HCT116 (cell line): ENCODE results near the gene DNAAF1. TPM values are rescaled to one million over a fixed set of nuclear protein-coding genes. Genes with fewer than 3 reads are reported as not detected.
"Not testable (repeated sequence)": the region's sequence is repeated elsewhere in the genome, so short reads cannot be mapped to it uniquely, and the experiment has no call there.

ENCODE experiments used
- ATAC-seq: fragments of 200-7000 bp; cut with Tn5 transposase; 2 replicates; pipeline ENCODE4 v1.9.1; 2020; ENCODE audit warnings: mild to moderate bottlenecking, moderate library complexity
- BruUV-seq: library from RNA; stranded (reverse); fragments of 400-500 nt; replicated peaks from 2 replicates; lab custom pipeline; 2021; lab: Mats Ljungman, UMichigan
- CTCF ChIA-PET: fragments of 300-600 bp; sonication (Branson Sonifier 250); formaldehyde crosslinking; loops from one replicate; lab custom pipeline; 2021; ENCODE audit warnings: antibody characterized with exemption; lab: Charles Lee
- POLR2A ChIA-PET: fragments of 300-600, 350-600 bp; sonication (Branson Sonifier 250); formaldehyde crosslinking; loops from one replicate; lab custom pipeline; 2021; ENCODE audit warnings: antibody characterized with exemption; lab: Charles Lee
- RAD21 ChIA-PET, 2 experiments: fragments of 300-600 bp; sonication (Branson Sonifier 250); formaldehyde crosslinking; loops; one replicate each; lab custom pipeline; 2023; ENCODE audit warnings: low total read pairs in 2 of 2; ENCODE audit not compliant: uncharacterized antibody in 2 of 2, unreplicated experiment in 2 of 2, low non-redundant PET in 1 of 2; lab: Charles Lee
- DNase-seq: peaks from one replicate; pipeline ENCODE4 v3.0.0-alpha.2; 2010; ENCODE audit warnings: low read depth, low spot score
- H2AFZ ChIP-seq: fragments of 200-600 bp; shearing (Covaris generic), sonication (generic); 2 replicates; pipeline ENCODE4 v1.6.1; 2017; ENCODE audit warnings: low read depth, mixed run types, mixed read lengths, antibody characterized with exemption, low read length; ENCODE audit not compliant: poor library complexity, severe bottlenecking
- H3K27ac ChIP-seq: 2 replicates; pipeline ENCODE4 v1.5.1; 2012; ENCODE audit warnings: low read depth, low read length
- H3K27me3 ChIP-seq: fragments of 200-600 bp; sonication (generic); 2 replicates; pipeline ENCODE4 v1.6.1; 2016; ENCODE audit warnings: mixed run types, low read length, mixed read lengths; ENCODE audit not compliant: insufficient read depth
- H3K36me3 ChIP-seq, 2 experiments: fragments of 200-500 bp in 1 of 2; fragments of 200-600 bp in 1 of 2; sonication (Bioruptor generic) in 1 of 2; sonication (generic) in 1 of 2; 2 replicates each; pipeline versions ENCODE4 v1.5.1 to v1.6.1; 2014 to 2016; ENCODE audit warnings: low read length in 2 of 2, inconsistent platforms in 1 of 2, mixed read lengths in 1 of 2, mixed run types in 1 of 2; ENCODE audit not compliant: insufficient read depth in 2 of 2, control insufficient read depth in 1 of 2
- H3K4me1 ChIP-seq, 2 experiments: fragments of 200-600 bp in 1 of 2; sonication (generic) in 1 of 2; 2 replicates each; pipeline versions ENCODE4 v1.5.1 to v1.6.1; 2012 to 2017; ENCODE audit warnings: low read length in 2 of 2, inconsistent platforms in 1 of 2, mild to moderate bottlenecking in 1 of 2, mixed read lengths in 1 of 2, mixed run types in 1 of 2, moderate library complexity in 1 of 2; ENCODE audit not compliant: insufficient read depth in 2 of 2, control insufficient read depth in 1 of 2
- H3K4me2 ChIP-seq: fragments of 200-600 bp; sonication (generic); 2 replicates; pipeline ENCODE4 v1.6.1; 2017; ENCODE audit warnings: mixed run types, low read length, mixed read lengths
- H3K4me3 ChIP-seq, 2 experiments: fragments of 200-600 bp in 1 of 2; sonication (generic) in 1 of 2; replicated peaks in 1 of 2; 2 replicates each; pipeline ENCODE4 v1.5.1; 2011 to 2016; ENCODE audit warnings: low read length in 2 of 2, control low read depth in 1 of 2, low read depth in 1 of 2, mild to moderate bottlenecking in 1 of 2, mixed read lengths in 1 of 2, mixed run types in 1 of 2
- H3K79me2 ChIP-seq: fragments of 200-600 bp; sonication (generic); 2 replicates; pipeline ENCODE4 v1.6.1; 2017; ENCODE audit warnings: mild to moderate bottlenecking, mixed run types, low read length, moderate library complexity, mixed read lengths; ENCODE audit not compliant: insufficient read depth
- H3K9ac ChIP-seq: fragments of 200-600 bp; sonication (generic); 2 replicates; pipeline ENCODE4 v1.6.1; 2016; ENCODE audit warnings: low read length, mixed read lengths
- H3K9me2 ChIP-seq: fragments of 200-600 bp; sonication (generic), shearing (Covaris generic); 2 replicates; pipeline ENCODE4 v1.6.1; 2017; ENCODE audit warnings: mixed run types, mild to moderate bottlenecking, moderate library complexity; ENCODE audit not compliant: insufficient read depth
- H3K9me3 ChIP-seq, 2 experiments: fragments of 200-500 bp in 1 of 2; fragments of 200-600 bp in 1 of 2; sonication (Bioruptor generic) in 1 of 2; sonication (generic) in 1 of 2; 2 replicates each; pipeline ENCODE4 v1.6.1; 2014 to 2017; ENCODE audit warnings: low read length in 2 of 2, mixed read lengths in 2 of 2, inconsistent platforms in 1 of 2, low read depth in 1 of 2, mild to moderate bottlenecking in 1 of 2, mixed run types in 1 of 2, moderate library complexity in 1 of 2; ENCODE audit not compliant: control insufficient read depth in 1 of 2, insufficient read depth in 1 of 2
- H4K20me1 ChIP-seq: fragments of 200-600 bp; sonication (generic), shearing (Covaris generic); 2 replicates; pipeline ENCODE4 v1.6.1; 2017; ENCODE audit warnings: mixed run types, mild to moderate bottlenecking, moderate library complexity; ENCODE audit not compliant: insufficient read depth
- EGR1 ChIP-seq: IDR thresholded peaks from 2 replicates; pipeline ENCODE4 v1.6.1; 2012; ENCODE audit warnings: low read depth
- EZH2phosphoT487 ChIP-seq: fragments of 200-600 bp; IDR thresholded peaks from 2 replicates; pipeline ENCODE4 v1.6.1; 2018; ENCODE audit warnings: antibody characterized with exemption, borderline replicate concordance
- POLR2AphosphoS5 ChIP-seq: IDR thresholded peaks from 2 replicates; pipeline ENCODE4 v1.6.1; 2011; ENCODE audit warnings: mild to moderate bottlenecking, low read depth, low read length, moderate library complexity
- TCF7L2 ChIP-seq: IDR thresholded peaks from 2 replicates; pipeline ENCODE4 v1.7.0; 2011; ENCODE audit warnings: borderline replicate concordance, inconsistent platforms; ENCODE audit not compliant: insufficient read depth, insufficient read length; ENCODE audit errors: extremely low read depth
- intact Hi-C: fragments of 100-400 bp; cut with micrococcal nuclease; formaldehyde crosslinking; loops from 2 replicates; pipeline ENCODE4 v1.10.0; 2022
- total RNA-seq: library from RNA; stranded (reverse); gene quantifications from one replicate; pipeline ENCODE4 v1.2.1, GENCODE V29; 2021; ENCODE audit not compliant: unreplicated experiment
- TF ChIP-seq, protein P1 (sequence below), 3 experiments: fragments of 200-600 bp in 1 of 3; sonication (generic) in 1 of 3; IDR thresholded peaks in 2 of 3; conservative IDR thresholded peaks in 1 of 3; 2 replicates each; pipeline ENCODE4 v1.5.1; 2012 to 2017; ENCODE audit warnings: low read depth in 2 of 3, low read length in 2 of 3, antibody characterized with exemption in 1 of 3, borderline replicate concordance in 1 of 3, control low read depth in 1 of 3, mild to moderate bottlenecking in 1 of 3, mixed read lengths in 1 of 3, mixed run types in 1 of 3, moderate library complexity in 1 of 3; ENCODE audit not compliant: insufficient read depth in 1 of 3

DNAAF1 gene
- total RNA-seq, 1 experiment from 2014 or later, result 0.30 TPM

DNA sequence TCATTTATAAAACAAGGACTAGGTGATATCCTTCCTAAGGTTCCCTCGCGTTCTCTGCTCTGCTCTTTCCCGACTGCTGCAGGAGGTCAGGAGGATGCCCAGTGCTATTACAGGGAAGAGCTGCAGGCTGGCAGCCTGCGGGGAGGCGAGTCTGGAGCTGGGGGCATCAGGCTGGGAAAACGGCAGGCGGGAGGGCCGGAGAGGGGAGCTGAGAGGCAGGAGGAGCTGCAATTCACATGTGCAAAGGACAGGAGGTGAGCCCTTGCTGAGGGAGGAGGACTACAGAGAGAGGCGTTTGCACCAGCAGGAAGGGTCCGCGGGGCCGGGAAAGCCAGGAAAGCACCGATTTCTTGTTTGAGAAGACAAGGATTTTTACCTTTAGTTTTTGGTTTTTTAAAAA is 54.0 kb downstream of the DNAAF1 start:
- Histone ChIP-seq H3K79me2 (no peaks in the 10 kb centered on the region), H3K27me3 (no peaks in the 10 kb centered on the region), H4K20me1 (no peaks in the 10 kb centered on the region), H3K36me3 (no peaks in the 10 kb centered on the region), H3K9me2 (no peaks in the 10 kb centered on the region), H3K9ac (no peak overlapping the region), H3K27ac (no peak overlapping the region), H3K4me2 (no peak overlapping the region), H3K4me3 (no peak overlapping the region), H3K4me1 (peaks cover 0 to 7% of the 10 kb centered on the region in 2 experiments; a peak in 1 of 4 replicates), H3K9me3 (no peaks in the 10 kb centered on the region), H2AFZ (no peak overlapping the region)
- intact Hi-C loops, result no loop called here
- ATAC-seq, result no peak
- no peak for DNase-seq
- ChIA-PET CTCF (interaction anchor here (1.2 kb wide), 1 partner anchor 109 kb away, joined by 3 read pairs; no protein-coding TSS in a partner anchor), RAD21 (no interaction called here), POLR2A (no interaction called here)
- BruUV-seq, result no TSS peak
- no peak for TF ChIP-seq POLR2AphosphoS5

DNA sequence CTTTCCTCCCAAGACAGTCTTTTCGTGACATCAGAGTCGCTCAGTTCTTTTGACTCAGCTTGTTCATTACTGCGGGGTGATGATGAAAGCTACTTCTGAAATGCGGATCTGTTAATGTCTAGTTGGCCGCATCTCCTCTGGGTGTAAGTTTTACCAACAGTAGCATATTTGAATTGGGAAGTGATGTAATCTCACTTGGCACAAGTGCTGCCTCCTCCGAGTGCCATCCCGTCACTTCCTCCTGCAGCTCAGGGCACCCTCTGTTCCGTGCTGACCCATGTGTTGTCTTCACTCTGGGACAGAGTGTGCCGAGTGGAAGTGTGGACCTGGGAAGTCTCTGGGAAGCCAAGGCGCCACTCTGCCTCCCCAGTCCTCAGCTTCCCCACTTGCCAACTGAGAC is 54.8 kb downstream of the DNAAF1 start:
- BruUV-seq, result no TSS peak
- TF ChIP-seq EZH2phosphoT487 (no peak), POLR2AphosphoS5 (no peak), EGR1 (no peak), TCF7L2 (no peak)
- TF ChIP-seq, protein P1, sequence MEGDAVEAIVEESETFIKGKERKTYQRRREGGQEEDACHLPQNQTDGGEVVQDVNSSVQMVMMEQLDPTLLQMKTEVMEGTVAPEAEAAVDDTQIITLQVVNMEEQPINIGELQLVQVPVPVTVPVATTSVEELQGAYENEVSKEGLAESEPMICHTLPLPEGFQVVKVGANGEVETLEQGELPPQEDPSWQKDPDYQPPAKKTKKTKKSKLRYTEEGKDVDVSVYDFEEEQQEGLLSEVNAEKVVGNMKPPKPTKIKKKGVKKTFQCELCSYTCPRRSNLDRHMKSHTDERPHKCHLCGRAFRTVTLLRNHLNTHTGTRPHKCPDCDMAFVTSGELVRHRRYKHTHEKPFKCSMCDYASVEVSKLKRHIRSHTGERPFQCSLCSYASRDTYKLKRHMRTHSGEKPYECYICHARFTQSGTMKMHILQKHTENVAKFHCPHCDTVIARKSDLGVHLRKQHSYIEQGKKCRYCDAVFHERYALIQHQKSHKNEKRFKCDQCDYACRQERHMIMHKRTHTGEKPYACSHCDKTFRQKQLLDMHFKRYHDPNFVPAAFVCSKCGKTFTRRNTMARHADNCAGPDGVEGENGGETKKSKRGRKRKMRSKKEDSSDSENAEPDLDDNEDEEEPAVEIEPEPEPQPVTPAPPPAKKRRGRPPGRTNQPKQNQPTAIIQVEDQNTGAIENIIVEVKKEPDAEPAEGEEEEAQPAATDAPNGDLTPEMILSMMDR (IDR thresholded peaks at IDR 0.05 in 2 of 3, conservative IDR thresholded peaks at IDR 0.05 in 1 of 3; ENCODE audit: borderline replicate concordance in 1 of 3, insufficient read depth in 1 of 3, low read depth in 2 of 3, low read length in 2 of 3), result no peak

DNA sequence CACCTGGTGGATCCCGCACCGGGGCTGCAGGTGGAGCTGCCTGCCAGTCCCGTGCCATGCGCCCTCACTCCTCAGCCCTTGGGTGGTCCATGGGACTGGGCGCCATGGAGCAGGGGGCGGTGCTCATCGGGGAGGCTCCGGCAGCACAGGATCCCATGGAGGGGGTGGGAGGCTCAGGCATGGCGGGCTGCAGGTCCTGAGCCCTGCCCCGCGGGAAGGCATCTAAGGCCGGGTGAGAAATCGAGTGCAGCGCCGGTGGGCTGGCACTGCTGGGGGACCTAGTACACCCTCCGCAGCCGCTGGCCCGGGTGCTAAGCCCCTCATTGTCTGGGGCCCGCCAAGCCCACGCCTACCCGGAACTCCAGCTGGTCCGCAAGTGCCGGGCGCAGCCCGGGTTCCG is 59.4 kb downstream of the DNAAF1 start:
- H3K36me3 ChIP-seq, POLR2A ChIA-PET, ATAC-seq, H3K27ac ChIP-seq, BruUV-seq, H3K4me2 ChIP-seq, H3K79me2 ChIP-seq, H3K9ac ChIP-seq, H3K27me3 ChIP-seq, DNase-seq, H3K4me1 ChIP-seq, H3K9me3 ChIP-seq, intact Hi-C loops, H4K20me1 ChIP-seq, H3K4me3 ChIP-seq, H3K9me2 ChIP-seq, H2AFZ ChIP-seq: not testable (repeated sequence)
- ChIA-PET CTCF (interaction anchor here (0.6 kb wide), 1 partner anchor 747 kb away, joined by 3 read pairs; no protein-coding TSS in a partner anchor), RAD21 (interaction anchor here in 1 of 2 experiments (0.6 kb wide), 1 partner anchor 25 kb away, joined by 3 read pairs; no protein-coding TSS in a partner anchor)

More for the DNA sequence above, 54.8 kb downstream of the DNAAF1 start:
- no peak overlapping the region for H2AFZ ChIP-seq
- POLR2A ChIA-PET, result no interaction called here
- H3K4me3 ChIP-seq, result no peak overlapping the region
- no peak overlapping the region for H3K27ac ChIP-seq
- H3K9me2 ChIP-seq, result no peaks in the 10 kb centered on the region
- H3K27me3 ChIP-seq, result no peaks in the 10 kb centered on the region
- H4K20me1 ChIP-seq, result no peaks in the 10 kb centered on the region
- intact Hi-C loops, result no loop called here
- no peaks in the 10 kb centered on the region for H3K9me3 ChIP-seq
- H3K4me2 ChIP-seq, result no peak overlapping the region
- no peak for ATAC-seq
- H3K36me3 ChIP-seq, result no peaks in the 10 kb centered on the region
- H3K4me1 ChIP-seq, result peaks cover 0 to 7% of the 10 kb centered on the region in 2 experiments; a peak in 1 of 4 replicates
- no peaks in the 10 kb centered on the region for H3K79me2 ChIP-seq
- H3K9ac ChIP-seq, result no peak overlapping the region
- CTCF ChIA-PET, result no interaction called here
- RAD21 ChIA-PET, result no interaction called here
- DNase-seq, result no peak
